ENCODE data around the gene RIN3. TPM values are rescaled to one million over a fixed set of nuclear protein-coding genes. Genes with fewer than 3 reads are reported as not detected.

RIN3 gene
- polyA plus RNA-seq, 4 donors, result 1.8 to 18.9 (median 12.1) TPM

DNA sequence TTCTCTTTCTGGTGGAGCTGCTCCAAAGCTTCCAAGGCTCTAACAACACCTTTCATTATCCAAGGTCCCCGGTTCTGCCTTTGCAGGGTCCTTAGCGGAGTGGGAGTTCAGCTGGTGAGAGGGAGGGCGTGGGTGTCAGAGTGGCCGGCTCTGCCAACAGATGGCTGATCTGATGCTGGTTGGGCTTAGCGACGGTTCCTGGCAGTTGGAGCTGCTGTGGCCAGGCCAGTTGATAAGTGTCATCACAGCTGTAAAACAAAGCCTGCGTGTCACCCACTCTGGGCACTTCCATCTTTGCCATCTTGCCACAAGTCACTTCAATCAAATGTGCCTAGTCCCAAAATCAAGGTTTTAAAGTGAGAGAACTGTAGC lies 36.3 kb downstream of the RIN3 start:
- no peaks in the 10 kb centered on the region for H3K4me1 ChIP-seq (ENCODE audit: control insufficient read depth in 3 of 3, insufficient read depth in 2 of 3, low read depth in 1 of 3, low read length in 2 of 3)
- peak overlapping the region in 1 of 3 donors; percentile 71 for H3K27ac ChIP-seq (ENCODE audit: low read depth in 1 of 3, low read length in 2 of 3)
- H3K27me3 ChIP-seq (ENCODE audit: control insufficient read depth in 3 of 3, insufficient read depth in 3 of 3, low read length in 3 of 3), result no peaks in the 10 kb centered on the region
- FAIRE-seq, result no peak
- H3K36me3 ChIP-seq (ENCODE audit: control insufficient read depth in 3 of 3, insufficient read depth in 2 of 3, low read depth in 1 of 3, low read length in 3 of 3), result peaks cover 0 to 13% (median 0%) of the 10 kb centered on the region in 3 donors
- no peak overlapping the region for H3K4me3 ChIP-seq (ENCODE audit: low read depth in 1 of 3, low read length in 3 of 3)
- DNase-seq, result no peak
- no peaks in the 10 kb centered on the region for H3K9me3 ChIP-seq (ENCODE audit: control insufficient read depth in 2 of 2, insufficient read depth in 1 of 2, low read depth in 1 of 2, low read length in 1 of 2)
- WGBS, 3 donors, result 50 to 79% (median 61%) methylated on average over 7 of the region's 7 CpGs

DNA sequence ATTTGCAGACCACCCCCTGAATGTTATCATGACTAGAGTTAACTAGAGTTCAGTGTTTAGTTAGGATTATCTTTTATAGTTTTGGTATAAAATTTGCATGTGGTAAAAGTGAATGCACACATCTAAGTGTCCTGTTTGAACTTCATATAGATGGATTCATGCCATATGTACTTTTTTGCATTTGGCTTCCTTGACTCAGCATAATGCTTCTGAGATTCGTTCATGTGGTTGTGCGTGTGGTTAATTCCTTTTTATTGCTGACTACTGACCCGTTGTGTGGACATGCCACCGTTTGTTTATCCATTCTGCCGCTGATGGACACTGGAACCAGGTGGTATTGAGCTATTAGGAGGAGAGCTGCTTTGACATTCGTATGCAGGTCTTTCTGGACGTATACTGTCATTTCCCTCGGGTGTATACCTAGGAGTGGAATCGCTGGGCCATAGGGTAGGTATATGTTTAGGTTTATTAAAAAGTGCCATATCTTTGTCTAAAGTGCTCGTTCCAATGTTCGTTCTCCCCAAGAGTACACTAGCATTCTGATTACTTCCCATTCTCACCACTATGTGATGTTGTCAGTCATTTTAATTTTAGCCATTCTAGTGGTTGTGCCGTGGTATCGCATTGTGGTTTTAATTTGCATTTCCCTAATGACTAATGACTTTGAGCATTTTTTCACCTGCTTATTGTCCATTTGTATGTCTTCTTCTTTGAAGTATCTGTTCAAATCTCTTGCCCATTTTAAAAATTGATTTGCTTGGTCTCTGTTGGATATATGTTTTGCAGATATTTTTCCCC lies 37.7 kb downstream of the RIN3 start:
- WGBS, 3 donors, result 70 to 85% (median 70%) methylated on average over 13 of the region's 13 CpGs
- Histone ChIP-seq H3K4me3 (ENCODE audit: low read depth in 1 of 3, low read length in 3 of 3) (no peak overlapping the region), H3K27ac (ENCODE audit: low read depth in 1 of 3, low read length in 2 of 3) (no peak overlapping the region), H3K36me3 (ENCODE audit: control insufficient read depth in 3 of 3, insufficient read depth in 2 of 3, low read depth in 1 of 3, low read length in 3 of 3) (peaks cover 0 to 23% (median 0%) of the 10 kb centered on the region in 3 donors), H3K9me3 (ENCODE audit: control insufficient read depth in 2 of 2, insufficient read depth in 1 of 2, low read depth in 1 of 2, low read length in 1 of 2) (no peaks in the 10 kb centered on the region), H3K27me3 (ENCODE audit: control insufficient read depth in 3 of 3, insufficient read depth in 3 of 3, low read length in 3 of 3) (no peaks in the 10 kb centered on the region), H3K4me1 (ENCODE audit: control insufficient read depth in 3 of 3, insufficient read depth in 2 of 3, low read depth in 1 of 3, low read length in 2 of 3) (no peaks in the 10 kb centered on the region)
- DNase-seq (peak in 1 of 2 donors; percentile 27), FAIRE-seq (no peak)

DNA sequence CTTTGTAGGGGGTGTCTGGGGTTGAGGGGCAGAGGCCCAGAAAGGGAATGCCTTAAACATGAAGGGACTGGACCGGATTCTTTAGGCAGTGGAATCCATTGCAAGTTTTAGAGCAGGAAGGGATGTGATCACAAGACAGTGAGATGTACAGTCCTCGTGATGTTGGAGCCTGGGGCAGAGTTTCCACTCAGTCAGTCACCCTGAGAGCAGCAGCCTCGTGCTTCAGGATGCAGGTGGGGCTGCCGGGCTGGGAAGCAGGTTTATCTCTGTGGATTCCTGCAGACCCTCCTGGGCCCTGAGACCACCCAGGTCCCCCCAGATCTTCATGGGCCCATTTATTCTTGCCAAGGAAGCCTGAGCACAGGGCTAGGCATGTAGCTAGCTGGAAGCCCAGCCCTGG lies 38.5 kb downstream of the RIN3 start:
- peaks cover 0 to 27% (median 0%) of the 10 kb centered on the region in 3 donors for H3K36me3 ChIP-seq (ENCODE audit: control insufficient read depth in 3 of 3, insufficient read depth in 2 of 3, low read depth in 1 of 3, low read length in 3 of 3)
- DNase-seq, result no peak
- no peak overlapping the region for H3K4me3 ChIP-seq (ENCODE audit: low read depth in 1 of 3, low read length in 3 of 3)
- 64 to 77% (median 74%) methylated on average over 4 of the region's 4 CpGs for WGBS, 3 donors
- no peak overlapping the region for H3K27ac ChIP-seq (ENCODE audit: low read depth in 1 of 3, low read length in 2 of 3)
- H3K27me3 ChIP-seq (ENCODE audit: control insufficient read depth in 3 of 3, insufficient read depth in 3 of 3, low read length in 3 of 3), result no peaks in the 10 kb centered on the region
- no peak for FAIRE-seq
- H3K4me1 ChIP-seq (ENCODE audit: control insufficient read depth in 3 of 3, insufficient read depth in 2 of 3, low read depth in 1 of 3, low read length in 2 of 3), result no peaks in the 10 kb centered on the region
- H3K9me3 ChIP-seq (ENCODE audit: control insufficient read depth in 2 of 2, insufficient read depth in 1 of 2, low read depth in 1 of 2, low read length in 1 of 2), result no peaks in the 10 kb centered on the region

DNA sequence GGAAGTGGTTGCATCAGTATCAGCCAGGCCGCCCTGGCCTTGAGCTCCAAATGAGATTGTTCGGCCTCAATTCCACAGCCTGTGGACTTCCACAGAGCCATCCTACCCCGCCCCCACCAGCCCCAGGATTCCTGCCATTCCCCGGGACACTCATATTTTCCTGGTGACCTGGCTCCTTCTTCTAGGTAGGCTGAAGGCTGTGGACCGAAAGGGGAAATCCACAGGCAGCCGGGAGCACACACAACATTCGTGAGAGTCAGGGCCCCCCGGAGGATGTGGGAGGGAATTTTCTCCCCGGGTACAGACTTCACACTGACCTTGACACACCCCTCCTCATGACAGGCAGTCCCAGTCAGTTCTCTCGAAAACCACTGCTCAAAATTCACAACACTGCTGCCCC lies 39.9 kb downstream of the RIN3 start:
- Histone ChIP-seq H3K27ac (ENCODE audit: low read depth in 1 of 3, low read length in 2 of 3) (no peak overlapping the region), H3K9me3 (ENCODE audit: control insufficient read depth in 2 of 2, insufficient read depth in 1 of 2, low read depth in 1 of 2, low read length in 1 of 2) (no peaks in the 10 kb centered on the region), H3K4me1 (ENCODE audit: control insufficient read depth in 3 of 3, insufficient read depth in 2 of 3, low read depth in 1 of 3, low read length in 2 of 3) (no peaks in the 10 kb centered on the region), H3K4me3 (ENCODE audit: low read depth in 1 of 3, low read length in 3 of 3) (no peak overlapping the region), H3K27me3 (ENCODE audit: control insufficient read depth in 3 of 3, insufficient read depth in 3 of 3, low read length in 3 of 3) (no peaks in the 10 kb centered on the region), H3K36me3 (ENCODE audit: control insufficient read depth in 3 of 3, insufficient read depth in 2 of 3, low read depth in 1 of 3, low read length in 3 of 3) (peaks cover 0 to 37% (median 2%) of the 10 kb centered on the region in 3 donors)
- WGBS, 3 donors, result 59 to 60% (median 60%) methylated on average over 10 of the region's 10 CpGs
- peak in 1 of 2 donors; percentile 50 for DNase-seq
- FAIRE-seq, result no peak

DNA sequence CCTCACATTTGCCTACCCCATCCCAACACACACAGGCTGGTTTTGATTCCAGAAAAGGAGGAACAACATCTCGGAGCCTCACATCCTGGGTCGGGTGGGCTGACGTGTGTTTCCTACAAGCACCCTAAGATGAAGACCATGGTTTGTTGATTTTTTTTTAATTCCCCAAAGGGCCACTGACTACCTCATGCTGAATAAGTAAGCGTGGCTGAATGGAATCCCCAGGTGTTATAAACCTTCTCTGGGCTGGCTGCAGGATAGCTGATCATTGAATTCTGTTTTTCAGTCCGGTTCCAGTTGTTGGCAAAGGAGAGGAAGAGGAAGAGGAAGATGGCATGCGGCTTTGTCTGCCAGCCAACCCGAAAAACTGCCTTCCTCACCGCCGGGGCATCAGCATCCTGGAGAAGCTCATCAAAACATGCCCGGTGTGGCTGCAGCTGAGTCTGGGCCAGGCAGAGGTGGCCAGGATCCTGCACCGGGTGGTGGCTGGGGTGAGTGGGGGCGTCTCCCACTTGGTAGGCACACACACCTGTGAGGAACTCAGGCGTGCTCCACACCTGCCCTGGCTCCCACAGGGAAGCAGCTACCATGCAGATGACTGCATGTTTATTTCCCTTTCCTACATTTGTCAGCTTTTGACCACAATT lies 42.0 kb downstream of the RIN3 start:
- H3K27ac ChIP-seq (ENCODE audit: low read depth in 1 of 3, low read length in 2 of 3), result no peak overlapping the region
- H3K4me1 ChIP-seq (ENCODE audit: control insufficient read depth in 3 of 3, insufficient read depth in 2 of 3, low read depth in 1 of 3, low read length in 2 of 3), result no peaks in the 10 kb centered on the region
- no peak for DNase-seq
- FAIRE-seq, result no peak
- H3K36me3 ChIP-seq (ENCODE audit: control insufficient read depth in 3 of 3, insufficient read depth in 2 of 3, low read depth in 1 of 3, low read length in 3 of 3), result peaks cover 0 to 43% (median 2%) of the 10 kb centered on the region in 3 donors
- no peaks in the 10 kb centered on the region for H3K9me3 ChIP-seq (ENCODE audit: control insufficient read depth in 2 of 2, insufficient read depth in 1 of 2, low read depth in 1 of 2, low read length in 1 of 2)
- 66 to 83% (median 80%) methylated on average over 13 of the region's 13 CpGs for WGBS, 3 donors
- H3K4me3 ChIP-seq (ENCODE audit: low read depth in 1 of 3, low read length in 3 of 3), result no peak overlapping the region
- H3K27me3 ChIP-seq (ENCODE audit: control insufficient read depth in 3 of 3, insufficient read depth in 3 of 3, low read length in 3 of 3), result no peaks in the 10 kb centered on the region

DNA sequence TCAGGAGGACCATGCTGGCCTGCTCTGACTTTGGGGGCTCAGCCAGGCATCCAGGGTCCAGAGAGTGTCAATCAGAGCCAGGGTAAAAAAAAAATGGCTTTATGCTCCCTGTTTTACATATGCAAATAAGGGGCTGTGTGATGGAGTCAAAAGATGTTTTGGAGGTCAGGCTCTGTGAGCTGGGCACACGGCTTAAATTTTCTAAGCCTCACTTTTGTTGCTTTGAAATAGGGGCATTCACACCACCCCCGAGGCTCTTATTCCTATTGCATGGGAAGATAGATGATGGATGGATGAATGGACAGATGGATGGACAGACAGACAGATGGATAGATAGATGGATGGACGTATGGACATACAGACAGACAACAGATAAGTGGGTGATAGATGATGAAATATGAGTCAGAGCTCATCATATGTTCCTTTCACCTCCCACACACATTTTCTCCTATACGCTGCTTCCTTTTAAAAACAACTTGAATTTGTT lies 42.7 kb downstream of the RIN3 start:
- H3K27me3 ChIP-seq (ENCODE audit: control insufficient read depth in 3 of 3, insufficient read depth in 3 of 3, low read length in 3 of 3), result no peaks in the 10 kb centered on the region
- no peaks in the 10 kb centered on the region for H3K9me3 ChIP-seq (ENCODE audit: control insufficient read depth in 2 of 2, insufficient read depth in 1 of 2, low read depth in 1 of 2, low read length in 1 of 2)
- H3K36me3 ChIP-seq (ENCODE audit: control insufficient read depth in 3 of 3, insufficient read depth in 2 of 3, low read depth in 1 of 3, low read length in 3 of 3), result peaks cover 0 to 43% (median 2%) of the 10 kb centered on the region in 3 donors
- no peak overlapping the region for H3K27ac ChIP-seq (ENCODE audit: low read depth in 1 of 3, low read length in 2 of 3)
- no peak for DNase-seq
- H3K4me1 ChIP-seq (ENCODE audit: control insufficient read depth in 3 of 3, insufficient read depth in 2 of 3, low read depth in 1 of 3, low read length in 2 of 3), result no peaks in the 10 kb centered on the region
- 82 to 86% (median 85%) methylated on average over 4 of the region's 4 CpGs for WGBS, 3 donors
- FAIRE-seq, result no peak
- H3K4me3 ChIP-seq (ENCODE audit: low read depth in 1 of 3, low read length in 3 of 3), result no peak overlapping the region

- H3K36me3 ChIP-seq (ENCODE audit: control insufficient read depth in 3 of 3, insufficient read depth in 2 of 3, low read depth in 1 of 3, low read length in 3 of 3), result peaks cover 0 to 46% (median 2%) of the 10 kb centered on the region in 3 donors
- no peak overlapping the region for H3K4me3 ChIP-seq (ENCODE audit: low read depth in 1 of 3, low read length in 3 of 3)
- FAIRE-seq (no peak), DNase-seq (no peak)
- WGBS, 3 donors, result 90 to 92% (median 90%) methylated on average over 16 of the region's 16 CpGs
- H3K27me3 ChIP-seq (ENCODE audit: control insufficient read depth in 3 of 3, insufficient read depth in 3 of 3, low read length in 3 of 3), result no peaks in the 10 kb centered on the region
- H3K27ac ChIP-seq (ENCODE audit: low read depth in 1 of 3, low read length in 2 of 3), result no peak overlapping the region
- no peaks in the 10 kb centered on the region for H3K9me3 ChIP-seq (ENCODE audit: control insufficient read depth in 2 of 2, insufficient read depth in 1 of 2, low read depth in 1 of 2, low read length in 1 of 2)
- no peaks in the 10 kb centered on the region for H3K4me1 ChIP-seq (ENCODE audit: control insufficient read depth in 3 of 3, insufficient read depth in 2 of 3, low read depth in 1 of 3, low read length in 2 of 3)
Observed at GRCh38 chr14:92556863-92557543, 43.4 kb downstream of the RIN3 start.

DNA sequence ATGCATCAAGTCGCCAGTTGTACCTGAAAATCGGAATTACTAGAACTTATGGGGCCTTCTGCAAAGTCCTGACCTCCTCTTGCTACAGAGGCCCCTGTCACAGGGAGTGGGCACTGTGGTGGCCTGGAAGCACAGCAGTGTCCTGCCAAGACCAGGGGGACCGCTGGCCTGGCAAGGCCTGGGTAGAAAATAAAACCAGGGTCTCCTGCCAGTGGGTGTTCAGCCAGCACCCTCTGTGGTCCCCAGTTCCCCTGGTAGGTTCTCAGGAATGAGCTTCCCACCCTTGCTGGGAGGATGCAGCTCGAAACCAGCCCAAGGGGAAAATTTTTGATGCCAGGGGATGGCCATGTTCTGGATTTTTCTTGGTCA lies 43.9 kb downstream of the RIN3 start:
- no peak overlapping the region for H3K27ac ChIP-seq (ENCODE audit: low read depth in 1 of 3, low read length in 2 of 3)
- H3K4me3 ChIP-seq (ENCODE audit: low read depth in 1 of 3, low read length in 3 of 3), result no peak overlapping the region
- DNase-seq, result no peak
- H3K27me3 ChIP-seq (ENCODE audit: control insufficient read depth in 3 of 3, insufficient read depth in 3 of 3, low read length in 3 of 3), result no peaks in the 10 kb centered on the region
- H3K4me1 ChIP-seq (ENCODE audit: control insufficient read depth in 3 of 3, insufficient read depth in 2 of 3, low read depth in 1 of 3, low read length in 2 of 3), result no peaks in the 10 kb centered on the region
- no peak for FAIRE-seq
- H3K9me3 ChIP-seq (ENCODE audit: control insufficient read depth in 2 of 2, insufficient read depth in 1 of 2, low read depth in 1 of 2, low read length in 1 of 2), result no peaks in the 10 kb centered on the region
- peaks cover 0 to 46% (median 2%) of the 10 kb centered on the region in 3 donors for H3K36me3 ChIP-seq (ENCODE audit: control insufficient read depth in 3 of 3, insufficient read depth in 2 of 3, low read depth in 1 of 3, low read length in 3 of 3)
- WGBS, 3 donors, result 95 to 98% (median 97%) methylated on average over 4 of the region's 4 CpGs
